ENCODE data around the gene CC2D1B. TPM values are rescaled to one million over a fixed set of nuclear protein-coding genes. Genes with fewer than 3 reads are reported as not detected.

Gene CC2D1B
- total and polyA plus RNA-seq, 7 experiments from 2014 or later, result 5.2 to 91.2 (median 55.4) TPM

- peak; percentile 99 for ATAC-seq
- peak within 1 kb of the TSS; percentile 92 for H3K27ac ChIP-seq (ENCODE audit: low read depth, low read length)
- H3K9me3 ChIP-seq (ENCODE audit: control insufficient read depth in 2 of 3, low read length in 3 of 3), result no peaks in the 10 kb centered on the region
- DNase-seq, result peak; percentile 89 to 97 (median 96)
- H3K36me3 ChIP-seq (ENCODE audit: control insufficient read depth in 2 of 3, insufficient read depth in 3 of 3, low read length in 3 of 3), result peaks cover 11 to 25% (median 13%) of the 10 kb centered on the region in 3 experiments
- CTCF ChIA-PET, result interaction anchor here (0.6 to 1.4 kb wide), 5 partner anchors 20 to 282 kb away, joined by 3 to 6 read pairs (median 3); no protein-coding TSS in a partner anchor
- H3K4me1 ChIP-seq (ENCODE audit: control insufficient read depth in 2 of 2, insufficient read depth in 2 of 2, low read length in 2 of 2), result peaks cover 10 to 16% of the 10 kb centered on the region in 2 donors
- peaks cover 0 to 3% (median 0%) of the 10 kb centered on the region in 11 donors for H3K9me3 Mint-ChIP-seq
- peaks cover 5 to 38% (median 22%) of the 10 kb centered on the region in 5 donors for H3K36me3 Mint-ChIP-seq
- H3K4me3 ChIP-seq (ENCODE audit: low read length), result peak within 1 kb of the TSS; percentile 83
- peak within 1 kb of the TSS; percentile 95 to 100 (median 98) for H3K27ac Mint-ChIP-seq
- H3K27me3 Mint-ChIP-seq, result no peaks in the 10 kb centered on the region
- no peaks in the 10 kb centered on the region for H3K27me3 ChIP-seq (ENCODE audit: control insufficient read depth in 2 of 2, insufficient read depth in 2 of 2, low read length in 2 of 2)
- intact Hi-C loops (cut with micrococcal nuclease), result loop anchor here (1.0 to 10.0 kb wide), 18 partner anchors 20 to 1440 kb away; partner anchors contain the start of genes BTF3L4 (in 2 of the 2), CC2D1B (in 2 of the 2), TUT4 (in 2 of the 2) and CZIB (in 1 of the 2)
- peaks cover 11 to 66% (median 47%) of the 10 kb centered on the region in 7 donors for H3K4me1 Mint-ChIP-seq
- POLR2A ChIA-PET, result interaction anchor here (0.7 to 5.0 kb wide), 17 partner anchors 9 to 527 kb away, joined by 3 to 68 read pairs (median 6); partner anchors contain the start of genes CC2D1B, GPX7 and TUT4
- peak within 1 kb of the TSS; percentile 96 to 100 (median 99) for H3K4me3 Mint-ChIP-seq
Observed at GRCh38 chr1:52404116-52404974, 38.3 kb upstream of the CC2D1B start, which contains the start of the genes ORC1 and PRPF38A. Gene ORC1, minus strand, starts transcription at chr1:52404423. Its CDS starts 2,200 bp downstream, at chr1:52402223. Gene PRPF38A, plus strand, starts transcription at chr1:52404602. Its CDS starts 148 bp downstream, at chr1:52404750.

- peaks cover 10 to 16% of the 10 kb centered on the region in 2 donors for H3K4me1 ChIP-seq (ENCODE audit: control insufficient read depth in 2 of 2, insufficient read depth in 2 of 2, low read length in 2 of 2)
- Mint-ChIP-seq H3K36me3 (peaks cover under 1 to 35% (median 16%) of the 10 kb centered on the region in 5 donors), H3K27ac (peak overlapping the region; percentile 95 to 100 (median 98))
Observed at GRCh38 chr1:52403566-52404115, 37.6 kb upstream of the CC2D1B start.

GRCh38 chr1:52402860-52403240 is 36.8 kb upstream of the CC2D1B start:
- POLR2A ChIA-PET, result interaction anchor here (3.1 to 5.0 kb wide), 3 partner anchors 16 to 36 kb away, joined by 31 to 68 read pairs (median 53); partner anchors contain the start of gene CC2D1B
- Histone ChIP-seq H3K27ac (ENCODE audit: low read depth, low read length) (no peak overlapping the region), H3K36me3 (ENCODE audit: control insufficient read depth in 2 of 3, insufficient read depth in 3 of 3, low read length in 3 of 3) (peaks cover 0 to 12% (median 5%) of the 10 kb centered on the region in 3 experiments), H3K4me1 (ENCODE audit: control insufficient read depth in 2 of 2, insufficient read depth in 2 of 2, low read length in 2 of 2) (peaks cover 10 to 16% of the 10 kb centered on the region in 2 donors), H3K4me3 (ENCODE audit: low read length) (peak overlapping the region; percentile 83), H3K9me3 (ENCODE audit: control insufficient read depth in 2 of 3, low read length in 3 of 3) (no peaks in the 10 kb centered on the region), H3K27me3 (ENCODE audit: control insufficient read depth in 2 of 2, insufficient read depth in 2 of 2, low read length in 2 of 2) (no peaks in the 10 kb centered on the region)
- H3K4me3 Mint-ChIP-seq, result peak overlapping the region in 8 of 10 donors; percentile 20 to 100 (median 99)
- no peaks in the 10 kb centered on the region for H3K27me3 Mint-ChIP-seq
- peaks cover 0 to 31% (median 11%) of the 10 kb centered on the region in 5 donors for H3K36me3 Mint-ChIP-seq
- peak overlapping the region in 3 of 9 donors; percentile 98 to 99 (median 99) for H3K27ac Mint-ChIP-seq
- ATAC-seq, result no peak
- no peak for DNase-seq
- CTCF ChIA-PET, result no interaction called here
- peaks cover 0 to 3% (median 0%) of the 10 kb centered on the region in 11 donors for H3K9me3 Mint-ChIP-seq
- intact Hi-C loops (cut with micrococcal nuclease), result loop anchor here (5.0 to 10.0 kb wide), 4 partner anchors 258 to 1438 kb away; partner anchors contain the start of genes ECHDC2 (in 1 of the 2), FAF1 (in 1 of the 2), OSBPL9 (in 1 of the 2) and SCP2 (in 1 of the 2)
- peaks cover 6 to 55% (median 36%) of the 10 kb centered on the region in 7 donors for H3K4me1 Mint-ChIP-seq

More at GRCh38 chr1:52403566-52404115, 37.6 kb upstream of the CC2D1B start:
- CTCF ChIA-PET, result interaction anchor here (0.6 to 1.4 kb wide), 4 partner anchors 20 to 282 kb away, joined by 3 to 6 read pairs (median 4); no protein-coding TSS in a partner anchor
- Mint-ChIP-seq H3K9me3 (peaks cover 0 to 3% (median 0%) of the 10 kb centered on the region in 11 donors), H3K27me3 (no peaks in the 10 kb centered on the region), H3K4me1 (peaks cover 6 to 59% (median 41%) of the 10 kb centered on the region in 7 donors), H3K4me3 (peak overlapping the region; percentile 96 to 100 (median 99))
- intact Hi-C loops (cut with micrococcal nuclease), result loop anchor here (1.0 to 10.0 kb wide), 18 partner anchors 21 to 1439 kb away; partner anchors contain the start of genes BTF3L4 (in 2 of the 2), CC2D1B (in 2 of the 2), TUT4 (in 2 of the 2) and CZIB (in 1 of the 2)
- POLR2A ChIA-PET, result interaction anchor here (0.9 to 5.0 kb wide), 13 partner anchors 10 to 346 kb away, joined by 3 to 68 read pairs (median 8); partner anchors contain the start of genes CC2D1B and TUT4
- Histone ChIP-seq H3K27ac (ENCODE audit: low read depth, low read length) (peak overlapping the region; percentile 92), H3K36me3 (ENCODE audit: control insufficient read depth in 2 of 3, insufficient read depth in 3 of 3, low read length in 3 of 3) (peaks cover 4 to 18% (median 8%) of the 10 kb centered on the region in 3 experiments), H3K4me3 (ENCODE audit: low read length) (peak overlapping the region; percentile 83), H3K9me3 (ENCODE audit: control insufficient read depth in 2 of 3, low read length in 3 of 3) (no peaks in the 10 kb centered on the region), H3K27me3 (ENCODE audit: control insufficient read depth in 2 of 2, insufficient read depth in 2 of 2, low read length in 2 of 2) (no peaks in the 10 kb centered on the region)
- DNase-seq, result peak; percentile 13 to 69 (median 38)
- peak; percentile 55 for ATAC-seq

GRCh38 chr1:52400131-52400530 is 34.1 kb upstream of the CC2D1B start:
- peak overlapping the region in 2 of 9 donors; percentile 26 to 36 for H3K27ac Mint-ChIP-seq
- CTCF ChIA-PET, result interaction anchor here (0.7 kb wide), 1 partner anchor 254 kb away, joined by 4 read pairs; no protein-coding TSS in a partner anchor
- POLR2A ChIA-PET, result interaction anchor here (0.6 kb wide), 1 partner anchor 55 kb away, joined by 3 read pairs; no protein-coding TSS in a partner anchor

GRCh38 chr1:52399629-52400028 is 33.6 kb upstream of the CC2D1B start:
- H3K4me1 Mint-ChIP-seq, result peaks cover 0 to 48% (median 12%) of the 10 kb centered on the region in 7 donors
- no peak overlapping the region for H3K27ac ChIP-seq (ENCODE audit: low read depth, low read length)
- peaks cover 0 to 34% (median 3%) of the 10 kb centered on the region in 5 donors for H3K36me3 Mint-ChIP-seq
- H3K36me3 ChIP-seq (ENCODE audit: control insufficient read depth in 2 of 3, insufficient read depth in 3 of 3, low read length in 3 of 3), result no peaks in the 10 kb centered on the region
- POLR2A ChIA-PET, result no interaction called here
- H3K4me3 Mint-ChIP-seq, result no peak overlapping the region
- H3K27ac Mint-ChIP-seq, result no peak overlapping the region
- no peaks in the 10 kb centered on the region for H3K27me3 Mint-ChIP-seq
- intact Hi-C loops (cut with micrococcal nuclease), result loop anchor here (5.0 to 10.0 kb wide), 4 partner anchors 255 to 1435 kb away; partner anchors contain the start of genes ECHDC2 (in 1 of the 2), FAF1 (in 1 of the 2), OSBPL9 (in 1 of the 2) and SCP2 (in 1 of the 2)
- no peak overlapping the region for H3K4me3 ChIP-seq (ENCODE audit: low read length)
- no peaks in the 10 kb centered on the region for H3K9me3 ChIP-seq (ENCODE audit: control insufficient read depth in 2 of 3, low read length in 3 of 3)
- H3K4me1 ChIP-seq (ENCODE audit: control insufficient read depth in 2 of 2, insufficient read depth in 2 of 2, low read length in 2 of 2), result no peaks in the 10 kb centered on the region
- DNase-seq (no peak), ATAC-seq (no peak)
- H3K27me3 ChIP-seq (ENCODE audit: control insufficient read depth in 2 of 2, insufficient read depth in 2 of 2, low read length in 2 of 2), result no peaks in the 10 kb centered on the region
- CTCF ChIA-PET, result interaction anchor here (0.7 kb wide), 1 partner anchor 254 kb away, joined by 4 read pairs; no protein-coding TSS in a partner anchor
- peaks cover 0 to 3% (median 0%) of the 10 kb centered on the region in 11 donors for H3K9me3 Mint-ChIP-seq

More at GRCh38 chr1:52400131-52400530, 34.1 kb upstream of the CC2D1B start:
- Mint-ChIP-seq H3K9me3 (peaks cover 0 to 3% (median 0%) of the 10 kb centered on the region in 11 donors), H3K36me3 (peaks cover 0 to 31% (median 3%) of the 10 kb centered on the region in 5 donors), H3K4me1 (peaks cover 0 to 46% (median 17%) of the 10 kb centered on the region in 7 donors), H3K27me3 (no peaks in the 10 kb centered on the region), H3K4me3 (no peak overlapping the region)
- Histone ChIP-seq H3K36me3 (ENCODE audit: control insufficient read depth in 2 of 3, insufficient read depth in 3 of 3, low read length in 3 of 3) (no peaks in the 10 kb centered on the region), H3K9me3 (ENCODE audit: control insufficient read depth in 2 of 3, low read length in 3 of 3) (no peaks in the 10 kb centered on the region), H3K27me3 (ENCODE audit: control insufficient read depth in 2 of 2, insufficient read depth in 2 of 2, low read length in 2 of 2) (no peaks in the 10 kb centered on the region), H3K27ac (ENCODE audit: low read depth, low read length) (no peak overlapping the region), H3K4me3 (ENCODE audit: low read length) (no peak overlapping the region), H3K4me1 (ENCODE audit: control insufficient read depth in 2 of 2, insufficient read depth in 2 of 2, low read length in 2 of 2) (peaks cover 1 to 2% of the 10 kb centered on the region in 2 donors)
- intact Hi-C loops (cut with micrococcal nuclease), result loop anchor here (5.0 to 10.0 kb wide), 4 partner anchors 255 to 1435 kb away; partner anchors contain the start of genes ECHDC2 (in 1 of the 2), FAF1 (in 1 of the 2), OSBPL9 (in 1 of the 2) and SCP2 (in 1 of the 2)
- no peak for ATAC-seq
- DNase-seq, result no peak

Data from naive thymus-derived CD4-positive, alpha-beta T cell (primary cell).